H9 (cell line): ENCODE data around the gene INPP5B. TPM values are rescaled to one million over a fixed set of nuclear protein-coding genes. Genes with fewer than 3 reads are reported as not detected.

Source experiments
- DNase-seq: peaks from one replicate; pipeline ENCODE4 v3.0.0-alpha.2; 2017
- H2AFZ ChIP-seq: one replicate; pipeline ENCODE4 v1.6.1; 2013; ENCODE audit warnings: mild to moderate bottlenecking, low read length, control low read depth, moderate library complexity
- H2AK5ac ChIP-seq: 2 replicates; pipeline ENCODE4 v1.6.1; 2013; ENCODE audit warnings: low read length, control low read depth, mixed read lengths; ENCODE audit not compliant: insufficient read length
- H2BK120ac ChIP-seq: one replicate; pipeline ENCODE4 v1.6.1; 2013; ENCODE audit warnings: low read depth, mild to moderate bottlenecking, low read length, control low read depth, inconsistent platforms; ENCODE audit not compliant: poor library complexity, severe bottlenecking
- H2BK12ac ChIP-seq: 2 replicates; pipeline ENCODE4 v1.6.1; 2013; ENCODE audit warnings: low read length, control low read depth, mixed read lengths, low read depth; ENCODE audit not compliant: insufficient read length
- H2BK15ac ChIP-seq: 2 replicates; pipeline ENCODE4 v1.6.1; 2013; ENCODE audit warnings: low read depth, low read length, control low read depth
- H2BK20ac ChIP-seq: one replicate; pipeline ENCODE4 v1.6.1; 2013; ENCODE audit warnings: low read depth, mild to moderate bottlenecking, low read length, control low read depth, inconsistent platforms; ENCODE audit not compliant: poor library complexity, severe bottlenecking
- H2BK5ac ChIP-seq: 2 replicates; pipeline ENCODE4 v1.6.1; 2013; ENCODE audit warnings: low read length, control low read depth, mixed read lengths; ENCODE audit not compliant: insufficient read length
- H3K14ac ChIP-seq: 2 replicates; pipeline ENCODE4 v1.6.1; 2013; ENCODE audit warnings: low read length, control low read depth; ENCODE audit not compliant: insufficient read depth
- H3K18ac ChIP-seq: 2 replicates; pipeline ENCODE4 v1.6.1; 2013; ENCODE audit warnings: low read depth, mild to moderate bottlenecking, mixed read lengths, low read length, control low read depth; ENCODE audit not compliant: insufficient read length
- H3K23ac ChIP-seq: 2 replicates; pipeline ENCODE4 v1.6.1; 2013; ENCODE audit warnings: low read length, control low read depth, mixed read lengths, low read depth; ENCODE audit not compliant: insufficient read length
- H3K23me2 ChIP-seq: 2 replicates; pipeline ENCODE4 v1.6.1; 2013; ENCODE audit warnings: low read depth, mild to moderate bottlenecking, mixed read lengths, low read length, control low read depth; ENCODE audit not compliant: insufficient read length, poor library complexity, severe bottlenecking
- H3K27ac ChIP-seq: 2 replicates; pipeline ENCODE4 v1.5.1; 2013; ENCODE audit warnings: low read length, control low read depth, mixed read lengths, low read depth; ENCODE audit not compliant: insufficient read length
- H3K27me3 ChIP-seq: 2 replicates; pipeline ENCODE4 v1.6.1; 2013; ENCODE audit warnings: low read length, control low read depth, inconsistent platforms; ENCODE audit not compliant: insufficient read depth
- H3K4ac ChIP-seq: 2 replicates; pipeline ENCODE4 v1.6.1; 2013; ENCODE audit warnings: low read depth, mild to moderate bottlenecking, control low read depth, inconsistent platforms, low read length, moderate library complexity
- H3K4me1 ChIP-seq: 2 replicates; pipeline ENCODE4 v1.6.1; 2013; ENCODE audit warnings: low read length, control low read depth, inconsistent platforms; ENCODE audit not compliant: insufficient read depth
- H3K4me2 ChIP-seq: 2 replicates; pipeline ENCODE4 v1.6.1; 2013; ENCODE audit warnings: low read length, control low read depth, mixed read lengths; ENCODE audit not compliant: insufficient read length, insufficient read depth
- H3K56ac ChIP-seq: 2 replicates; pipeline ENCODE4 v1.6.1; 2013; ENCODE audit warnings: low read depth, mild to moderate bottlenecking, mixed read lengths, low read length, control low read depth; ENCODE audit not compliant: insufficient read length
- H3K79me1 ChIP-seq: 2 replicates; pipeline ENCODE4 v1.6.1; 2013; ENCODE audit warnings: low read depth, mild to moderate bottlenecking, moderate library complexity, low read length, control low read depth, inconsistent platforms; ENCODE audit not compliant: insufficient read depth, poor library complexity, severe bottlenecking
- H3K79me2 ChIP-seq: 2 replicates; pipeline ENCODE4 v1.6.1; 2013; ENCODE audit warnings: low read length, control low read depth, inconsistent platforms; ENCODE audit not compliant: insufficient read depth
- H3K9ac ChIP-seq: 2 replicates; pipeline ENCODE4 v1.6.1; 2013; ENCODE audit warnings: low read length, control low read depth, mixed read lengths; ENCODE audit not compliant: insufficient read length; ENCODE audit errors: extremely low read depth
- H3K9me3 ChIP-seq: one replicate; pipeline ENCODE4 v1.6.1; 2013; ENCODE audit warnings: low read depth, low read length, inconsistent platforms; ENCODE audit not compliant: control insufficient read depth
- H3T11ph ChIP-seq: one replicate; pipeline ENCODE4 v1.6.1; 2013; ENCODE audit warnings: mild to moderate bottlenecking, low read length, control low read depth, inconsistent platforms
- H4K20me1 ChIP-seq: one replicate; pipeline ENCODE4 v1.6.1; 2013; ENCODE audit not compliant: control insufficient read depth, insufficient read length, insufficient read depth
- H4K5ac ChIP-seq: 2 replicates; pipeline ENCODE4 v1.6.1; 2013; ENCODE audit warnings: low read depth, mild to moderate bottlenecking, mixed read lengths, low read length, control low read depth; ENCODE audit not compliant: insufficient read length
- H4K8ac ChIP-seq: replicated peaks from 2 replicates; pipeline ENCODE4 v1.6.1; 2013; ENCODE audit warnings: low read length, control low read depth, mixed read lengths, low read depth; ENCODE audit not compliant: insufficient read length
- H4K91ac ChIP-seq: 2 replicates; pipeline ENCODE4 v1.6.1; 2013; ENCODE audit warnings: low read depth, mild to moderate bottlenecking, moderate library complexity, mixed read lengths, low read length, control low read depth; ENCODE audit not compliant: insufficient read length
- H3K27ac Mint-ChIP-seq, 3 experiments: 2 replicates in 2 of 3; 3 replicates in 1 of 3; pipeline ENCODE4 v1.8.0; 2020 to 2021; ENCODE audit warnings: mixed read lengths in 3 of 3, mild to moderate bottlenecking in 1 of 3, moderate library complexity in 1 of 3
- H3K27me3 Mint-ChIP-seq: 2 replicates; pipeline ENCODE4 v1.8.0; 2021; ENCODE audit warnings: low read depth, mild to moderate bottlenecking, moderate library complexity, mixed read lengths
- H3K36me3 Mint-ChIP-seq, 3 experiments: 2 replicates in 2 of 3; 3 replicates in 1 of 3; pipeline ENCODE4 v1.8.0; 2020 to 2021; ENCODE audit warnings: low read depth in 3 of 3, mixed read lengths in 3 of 3; ENCODE audit not compliant: insufficient read depth in 1 of 3
- H3K4me1 Mint-ChIP-seq, 2 experiments: 2 replicates each; pipeline ENCODE4 v1.8.0; 2020; ENCODE audit warnings: mixed read lengths in 2 of 2
- H3K4me3 Mint-ChIP-seq, 2 experiments: 2 replicates in 1 of 2; 3 replicates in 1 of 2; pipeline ENCODE4 v1.8.0; 2020 to 2021; ENCODE audit warnings: mild to moderate bottlenecking in 2 of 2, mixed read lengths in 2 of 2, moderate library complexity in 1 of 2
- H3K9me3 Mint-ChIP-seq, 2 experiments: 2 replicates in 1 of 2; 3 replicates in 1 of 2; pipeline ENCODE4 v1.8.0; 2020; ENCODE audit warnings: mild to moderate bottlenecking in 2 of 2, mixed read lengths in 2 of 2, moderate library complexity in 1 of 2
- WGBS: extraction: QIAGEN DNeasy Blood & Tissue Kit; methylation state at CpG from one replicate; pipeline ENCODE4 v1.1.7; 2013; ENCODE audit warnings: missing lambda C conversion rate, low lambda C conversion rate, mixed read lengths; ENCODE audit not compliant: insufficient read length; ENCODE audit errors: extremely low coverage; 5-methylcytosine and 5-hydroxymethylcytosine counted together
- total RNA-seq: library from RNA; stranded (reverse); gene quantifications from 2 replicates; pipeline ENCODE4 v1.2.1, GENCODE V29; 2021
- TF ChIP-seq, protein P1 (sequence below): fragments of 200-600 bp; sonication (generic); conservative IDR thresholded peaks from 3 replicates; pipeline ENCODE4 v1.8.0; 2021; ENCODE audit warnings: antibody characterized with exemption, mild to moderate bottlenecking

The INPP5B gene
- total RNA-seq, 1 experiment from 2014 or later: 28.2 TPM

DNA sequence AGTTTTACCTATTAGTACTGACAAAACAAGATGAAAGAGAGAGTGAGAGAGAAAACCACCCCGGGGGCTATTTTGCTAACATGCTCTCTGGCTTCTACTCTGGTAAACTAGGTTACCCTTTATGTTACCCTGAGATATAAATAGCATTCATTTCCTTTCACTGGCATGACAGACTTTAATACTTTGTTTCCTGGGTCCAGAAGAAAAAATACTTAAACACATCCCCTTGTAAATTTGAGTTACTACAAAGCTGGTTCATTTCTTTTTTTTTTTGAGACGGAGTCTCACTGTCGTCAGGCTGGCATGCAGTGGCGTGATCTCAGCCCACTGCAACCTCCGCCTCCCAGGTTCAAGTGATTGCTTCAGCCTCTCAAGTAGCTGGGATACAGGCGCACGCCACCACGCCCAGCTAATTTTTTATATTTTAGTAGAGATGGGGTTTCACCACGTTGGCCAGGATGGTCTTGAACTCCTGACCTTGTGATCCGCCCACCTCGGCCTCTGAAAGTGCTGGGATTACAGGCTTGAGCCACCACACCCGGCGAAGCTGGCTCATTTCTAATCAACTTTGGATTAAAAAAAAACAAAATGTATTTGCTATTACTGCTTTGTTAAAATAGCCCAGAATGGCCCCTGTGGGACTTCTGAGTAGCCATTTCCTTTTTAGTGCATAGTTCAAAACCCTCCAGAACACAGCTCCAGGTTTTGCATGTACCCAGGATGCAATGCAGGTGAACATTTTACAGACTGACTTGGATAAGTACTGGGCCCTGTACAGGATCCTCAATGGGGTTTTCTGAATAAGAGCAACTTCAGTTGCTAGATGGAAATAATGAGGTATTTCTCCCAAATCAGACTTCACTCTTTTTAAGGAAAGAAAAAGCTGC, 20.6 kb downstream of the INPP5B start:
- Histone ChIP-seq H3K4me1 (no peaks in the 10 kb centered on the region), H3K23me2 (peaks cover 5% of the 10 kb centered on the region), H4K20me1 (no peaks in the 10 kb centered on the region), H3K9ac (no peak overlapping the region), H3K18ac (no peak overlapping the region), H4K91ac (no peak overlapping the region), H3K27ac (no peak overlapping the region), H3K4ac (no peak overlapping the region), H2BK12ac (no peak overlapping the region), H3K56ac (no peak overlapping the region), H4K5ac (no peak overlapping the region), H3K9me3 (no peaks in the 10 kb centered on the region), H2AFZ (no peak overlapping the region), H4K8ac (no peak overlapping the region), H3K14ac (no peak overlapping the region), H3K23ac (no peak overlapping the region), H2AK5ac (no peak overlapping the region), H3K27me3 (no peaks in the 10 kb centered on the region), H3T11ph (no peak overlapping the region), H2BK5ac (no peak overlapping the region), H2BK120ac (no peak overlapping the region), H2BK15ac (no peak overlapping the region), H2BK20ac (no peak overlapping the region), H3K79me1 (peaks cover 3% of the 10 kb centered on the region), H3K4me2 (no peak overlapping the region), H3K79me2 (no peaks in the 10 kb centered on the region; the same call in 1 of the 2 replicates)
- whole genome bisulfite sequencing: no CpG with 5 or more reads among the region's 13 CpGs
- Mint-ChIP-seq H3K36me3 (0 out of 7 replicates have a peak, but pooled peaks cover 0 to 4% (median 0%) of the 10 kb centered on the region in 3 experiments), H3K4me1 (peaks cover 11 to 17% of the 10 kb centered on the region in 2 experiments), H3K9me3 (no peaks in the 10 kb centered on the region), H3K27me3 (no peaks in the 10 kb centered on the region; the same call in 1 of the 2 replicates), H3K27ac (peak overlapping the region in 2 of 3 experiments; percentile 68 to 89; a peak in 6 of 7 replicates), H3K4me3 (no peak overlapping the region)
- DNase-seq: no peak
- TF ChIP-seq, protein P1, sequence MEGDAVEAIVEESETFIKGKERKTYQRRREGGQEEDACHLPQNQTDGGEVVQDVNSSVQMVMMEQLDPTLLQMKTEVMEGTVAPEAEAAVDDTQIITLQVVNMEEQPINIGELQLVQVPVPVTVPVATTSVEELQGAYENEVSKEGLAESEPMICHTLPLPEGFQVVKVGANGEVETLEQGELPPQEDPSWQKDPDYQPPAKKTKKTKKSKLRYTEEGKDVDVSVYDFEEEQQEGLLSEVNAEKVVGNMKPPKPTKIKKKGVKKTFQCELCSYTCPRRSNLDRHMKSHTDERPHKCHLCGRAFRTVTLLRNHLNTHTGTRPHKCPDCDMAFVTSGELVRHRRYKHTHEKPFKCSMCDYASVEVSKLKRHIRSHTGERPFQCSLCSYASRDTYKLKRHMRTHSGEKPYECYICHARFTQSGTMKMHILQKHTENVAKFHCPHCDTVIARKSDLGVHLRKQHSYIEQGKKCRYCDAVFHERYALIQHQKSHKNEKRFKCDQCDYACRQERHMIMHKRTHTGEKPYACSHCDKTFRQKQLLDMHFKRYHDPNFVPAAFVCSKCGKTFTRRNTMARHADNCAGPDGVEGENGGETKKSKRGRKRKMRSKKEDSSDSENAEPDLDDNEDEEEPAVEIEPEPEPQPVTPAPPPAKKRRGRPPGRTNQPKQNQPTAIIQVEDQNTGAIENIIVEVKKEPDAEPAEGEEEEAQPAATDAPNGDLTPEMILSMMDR: no peak
